Esophagus squamous epithelium (tissue), 5 donors: ENCODE measurements around the gene GPR137. TPM values are rescaled to one million over a fixed set of nuclear protein-coding genes. Genes with fewer than 3 reads are reported as not detected.
"Not testable (repeated sequence)": the region's sequence is repeated elsewhere in the genome, so short reads cannot be mapped to it uniquely, and the experiment has no call there.

Experiments
- DNase-seq: peaks from one replicate; lab custom pipeline; 2025; lab: John Stamatoyannopoulos, UW
- H3K27ac ChIP-seq, 4 donors: fragments of 200-600 bp; sonication (generic); one replicate each; pipeline ENCODE4 v1.5.1; 2016 to 2019; ENCODE audit warnings: mild to moderate bottlenecking in 1 of 4
- H3K27me3 ChIP-seq, 4 donors: fragments of 200-600 bp; sonication (generic); 1 replicate in 3 of 4; 2 replicates in 1 of 4; pipeline versions ENCODE4 v1.5.1 to v1.6.0; 2017 to 2021; ENCODE audit warnings: antibody characterized with exemption in 1 of 4
- H3K36me3 ChIP-seq, 3 donors: fragments of 200-600 bp; sonication (generic); one replicate each; pipeline ENCODE4 v1.5.1; 2016 to 2019
- H3K4me1 ChIP-seq, 3 donors: fragments of 200-600 bp; sonication (generic); one replicate each; pipeline ENCODE4 v1.5.1; 2017 to 2019
- H3K4me3 ChIP-seq, 4 donors: fragments of 200-600 bp; sonication (generic); 1 replicate in 3 of 4; 2 replicates in 1 of 4; pipeline ENCODE4 v1.5.1; 2016 to 2019; ENCODE audit warnings: mild to moderate bottlenecking in 2 of 4, moderate library complexity in 1 of 4
- H3K9me3 ChIP-seq, 3 donors: fragments of 200-600 bp; sonication (generic); one replicate each; pipeline ENCODE4 v1.5.1; 2016 to 2019
- CTCF ChIP-seq, 6 experiments: fragments of 450-650 bp in 4 of 6; fragments of 200-600 bp in 2 of 6; sonication (generic) in 2 of 6; IDR thresholded peaks; one replicate each; pipeline ENCODE4 v1.5.1; 2016 to 2019; ENCODE audit warnings: antibody characterized with exemption in 6 of 6, mild to moderate bottlenecking in 4 of 6, moderate library complexity in 4 of 6
- POLR2A ChIP-seq, 4 donors: fragments of 450-650 bp; IDR thresholded peaks; one replicate each; pipeline ENCODE4 v1.6.1; 2017; ENCODE audit warnings: antibody characterized with exemption in 4 of 4, mild to moderate bottlenecking in 4 of 4, moderate library complexity in 3 of 4
- WGBS, 2 donors: methylation state at CpG; one replicate each; pipeline ENCODE4 v1.1.5; 2018; 5-methylcytosine and 5-hydroxymethylcytosine counted together
- intact Hi-C: fragments of 100-400 bp; cut with DNase I; formaldehyde crosslinking; loops from one replicate; pipeline ENCODE4 v1.15.0; 2022
- total RNA-seq, 4 donors: library from RNA; depleted of rRNA; stranded (reverse); fragments of >200 nt; gene quantifications; one replicate each; pipeline ENCODE4 v1.1.0, GENCODE V29; 2016
- donor health status: DM: yes; HTN: yes; CAD: no.

GPR137 gene
- total RNA-seq, 4 donors from 2014 or later, result 17.5 to 19.9 (median 19.2) TPM

GRCh38 chr11:64243236-64243854 is 42.3 kb upstream of the GPR137 start:
- intact Hi-C loops, result no loop called here
- no peak for DNase-seq
- peaks cover 0 to 35% (median 0%) of the 10 kb centered on the region in 3 donors for H3K36me3 ChIP-seq
- 44 to 47% methylated on average over 2 to 6 of the region's 8 CpGs for WGBS, 2 donors
- no peaks in the 10 kb centered on the region for H3K9me3 ChIP-seq
- H3K4me1 ChIP-seq, result peaks cover 63 to 86% (median 64%) of the 10 kb centered on the region in 3 donors
- peak overlapping the region; percentile 42 to 100 (median 96) for H3K27ac ChIP-seq
- TF ChIP-seq POLR2A (IDR thresholded peaks at IDR 0.05), result no peak
- H3K27me3 ChIP-seq, result no peaks in the 10 kb centered on the region
- H3K4me3 ChIP-seq, result peak overlapping the region in 1 of 4 donors; percentile 63

- 42 to 64% methylated on average over 3 to 4 of the region's 5 CpGs for WGBS, 2 donors
- Histone ChIP-seq H3K4me1 (peaks cover 55 to 78% (median 62%) of the 10 kb centered on the region in 3 donors), H3K27me3 (no peaks in the 10 kb centered on the region), H3K36me3 (peaks cover 0 to 28% (median 0%) of the 10 kb centered on the region in 3 donors), H3K9me3 (no peaks in the 10 kb centered on the region), H3K4me3 (no peak overlapping the region), H3K27ac (peak overlapping the region in 3 of 4 donors; percentile 89 to 100 (median 95))
- intact Hi-C loops, result no loop called here
- TF ChIP-seq POLR2A (IDR thresholded peaks at IDR 0.05) (no peak), CTCF (IDR thresholded peaks at IDR 0.05) (no peak)
- DNase-seq, result no peak
Observed at GRCh38 chr11:64244107-64244506, 41.5 kb upstream of the GPR137 start.

GRCh38 chr11:64244966-64245365 is 40.7 kb upstream of the GPR137 start:
- TF ChIP-seq CTCF (IDR thresholded peaks at IDR 0.05) (no peak), POLR2A (IDR thresholded peaks at IDR 0.05) (no peak)
- intact Hi-C loops, result no loop called here

GRCh38 chr11:64245401-64245796 is 40.2 kb upstream of the GPR137 start:
- Histone ChIP-seq H3K36me3 (peaks cover 0 to 26% (median 0%) of the 10 kb centered on the region in 3 donors), H3K9me3 (no peaks in the 10 kb centered on the region), H3K27me3 (no peaks in the 10 kb centered on the region), H3K4me1 (peaks cover 43 to 73% (median 54%) of the 10 kb centered on the region in 3 donors), H3K27ac (peak overlapping the region; percentile 89 to 100 (median 92)), H3K4me3 (peak overlapping the region; percentile 46 to 88 (median 83))
- DNase-seq, result no peak
- TF ChIP-seq POLR2A (IDR thresholded peaks at IDR 0.05), result no peak
- no peak for TF ChIP-seq CTCF (IDR thresholded peaks at IDR 0.05)
- no CpG with 5 or more reads among the region's 6 CpGs for WGBS, 2 donors
- intact Hi-C loops, result no loop called here

More at GRCh38 chr11:64244966-64245365, 40.7 kb upstream of the GPR137 start:
- 40% methylated on average over 2 of the region's 6 CpGs; no CpG with 5 or more reads in 1 of the 2 donors for WGBS, 2 donors
- no peak for DNase-seq
- H3K4me1 ChIP-seq, result peaks cover 47 to 73% (median 57%) of the 10 kb centered on the region in 3 donors
- H3K9me3 ChIP-seq, result no peaks in the 10 kb centered on the region
- peak overlapping the region; percentile 46 to 88 (median 83) for H3K4me3 ChIP-seq
- peaks cover 0 to 26% (median 0%) of the 10 kb centered on the region in 3 donors for H3K36me3 ChIP-seq
- peak overlapping the region; percentile 89 to 100 (median 92) for H3K27ac ChIP-seq
- no peaks in the 10 kb centered on the region for H3K27me3 ChIP-seq

- H3K4me3 ChIP-seq, result peak overlapping the region; percentile 46 to 88 (median 83)
- no peak for DNase-seq
- intact Hi-C loops, result no loop called here
- peaks cover 0 to 26% (median 0%) of the 10 kb centered on the region in 3 donors for H3K36me3 ChIP-seq
- no peak for TF ChIP-seq CTCF (IDR thresholded peaks at IDR 0.05)
- peak in 2 of 4 donors; percentile 37 to 53 for TF ChIP-seq POLR2A (IDR thresholded peaks at IDR 0.05)
- H3K4me1 ChIP-seq, result peaks cover 46 to 75% (median 57%) of the 10 kb centered on the region in 3 donors
- peak overlapping the region; percentile 89 to 100 (median 92) for H3K27ac ChIP-seq
- 0 to 4% methylated on average over 17 to 27 of the region's 46 CpGs for WGBS, 2 donors
- H3K9me3 ChIP-seq, result no peaks in the 10 kb centered on the region
- H3K27me3 ChIP-seq, result no peaks in the 10 kb centered on the region
Observed at GRCh38 chr11:64245797-64246620, 39.6 kb upstream of the GPR137 start.

- Histone ChIP-seq H3K4me3 (peak overlapping the region; percentile 46 to 88 (median 83)), H3K36me3 (peaks cover 0 to 26% (median 0%) of the 10 kb centered on the region in 3 donors), H3K27ac (peak overlapping the region; percentile 89 to 100 (median 92)), H3K4me1 (peaks cover 46 to 78% (median 59%) of the 10 kb centered on the region in 3 donors)
- DNase-seq, H3K9me3 ChIP-seq, intact Hi-C loops, H3K27me3 ChIP-seq: not testable (repeated sequence)
- no CpG with 5 or more reads among the region's 43 CpGs for WGBS, 2 donors
Observed at GRCh38 chr11:64246621-64246870, 39.1 kb upstream of the GPR137 start.
